Muscle layer of colon (tissue), 2 donors: ENCODE measurements around the gene BRD4.

Experiments
- H3K27ac ChIP-seq: one replicate; pipeline ENCODE4 v1.7.0; 2013; ENCODE audit warnings: low read depth, mild to moderate bottlenecking, low read length, moderate library complexity
- H3K27me3 ChIP-seq, 2 donors: one replicate each; pipeline ENCODE4 v1.7.0; 2013; ENCODE audit warnings: low read length in 2 of 2, mild to moderate bottlenecking in 2 of 2; ENCODE audit not compliant: insufficient read depth in 2 of 2, control insufficient read depth in 1 of 2
- H3K36me3 ChIP-seq: one replicate; pipeline ENCODE4 v1.7.0; 2013; ENCODE audit warnings: mild to moderate bottlenecking, low read length; ENCODE audit not compliant: insufficient read depth
- H3K4me1 ChIP-seq: one replicate; pipeline ENCODE4 v1.7.0; 2013; ENCODE audit warnings: mild to moderate bottlenecking, low read length; ENCODE audit not compliant: insufficient read depth
- H3K4me3 ChIP-seq, 2 donors: one replicate each; pipeline ENCODE4 v1.7.0; 2013; ENCODE audit warnings: low read length in 2 of 2, low read depth in 1 of 2, mild to moderate bottlenecking in 1 of 2, moderate library complexity in 1 of 2
- H3K9ac ChIP-seq: one replicate; pipeline ENCODE4 v1.7.0; 2013; ENCODE audit warnings: low read length
- H3K9me3 ChIP-seq: one replicate; pipeline ENCODE4 v1.7.0; 2013; ENCODE audit warnings: mild to moderate bottlenecking, low read length
- donor health status: abdominal sarcoma.
- donor health status: Adenocarcinoma of cecum.

The BRD4 gene

GRCh38 chr19:15332311-15332996 is at the start of gene BRD4:
BRD4 (minus strand) TSS chr19:15332539; CDS start chr19:15273099, 59,440 bp downstream.
- Histone ChIP-seq H3K27ac (peak within 1 kb of the TSS; percentile 96), H3K36me3 (no peaks in the 10 kb centered on the region), H3K4me1 (peaks cover 29% of the 10 kb centered on the region), H3K9ac (peak within 1 kb of the TSS; percentile 68), H3K27me3 (no peaks in the 10 kb centered on the region), H3K4me3 (peak within 1 kb of the TSS; percentile 86 to 94), H3K9me3 (no peaks in the 10 kb centered on the region)

DNA sequence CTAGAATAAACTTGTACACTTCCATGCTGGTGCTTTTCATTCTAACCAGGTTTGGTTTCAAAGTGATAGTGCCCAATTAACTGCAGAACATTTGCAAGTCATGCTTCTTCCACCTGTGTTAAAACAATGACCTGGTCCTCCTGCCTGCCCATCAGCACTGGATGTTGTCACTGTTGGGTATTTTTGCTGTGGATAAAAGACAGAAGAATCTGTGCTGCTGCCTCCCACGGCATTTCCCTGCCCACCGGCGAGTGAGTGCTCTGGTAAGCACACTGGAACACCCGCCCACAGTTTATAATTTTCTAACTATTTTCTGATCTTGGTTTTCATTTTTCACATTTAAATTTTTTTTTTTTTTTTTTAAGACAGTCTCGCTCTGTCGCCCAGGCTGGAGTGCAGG is 49.5 kb upstream of the BRD4 start:
- Histone ChIP-seq H3K27me3 (no peaks in the 10 kb centered on the region), H3K4me3 (no peak overlapping the region), H3K4me1 (peaks cover 21% of the 10 kb centered on the region), H3K36me3 (peaks cover 8% of the 10 kb centered on the region), H3K9ac (no peak overlapping the region), H3K9me3 (no peaks in the 10 kb centered on the region), H3K27ac (no peak overlapping the region)

DNA sequence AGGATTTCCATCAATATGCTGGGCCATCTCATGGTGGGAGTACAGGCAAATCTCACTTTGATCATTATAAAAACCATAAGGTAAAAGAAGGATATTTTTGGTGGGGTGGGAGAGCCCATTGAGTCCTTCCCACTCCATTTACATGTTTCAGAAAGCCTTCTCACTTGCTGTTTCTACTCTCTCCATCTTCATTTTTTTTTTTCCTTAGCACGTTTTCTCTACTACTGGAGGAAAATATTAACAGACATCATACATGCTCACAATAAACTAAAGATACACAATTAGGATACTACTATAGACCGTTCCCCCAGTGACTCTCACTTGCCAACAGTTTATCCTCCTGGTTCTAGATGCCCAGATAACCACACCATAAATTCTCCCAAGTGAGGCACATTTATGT is 49.1 kb upstream of the BRD4 start:
- Histone ChIP-seq H3K4me3 (no peak overlapping the region), H3K9me3 (no peaks in the 10 kb centered on the region), H3K4me1 (peaks cover 26% of the 10 kb centered on the region), H3K9ac (no peak overlapping the region), H3K27ac (no peak overlapping the region), H3K36me3 (peaks cover 3% of the 10 kb centered on the region), H3K27me3 (no peaks in the 10 kb centered on the region)

- Histone ChIP-seq H3K4me3 (peak overlapping the region; percentile 62 to 85), H3K27ac (peak overlapping the region; percentile 97), H3K4me1 (peaks cover 27% of the 10 kb centered on the region), H3K9me3 (no peaks in the 10 kb centered on the region), H3K27me3 (no peaks in the 10 kb centered on the region), H3K36me3 (no peaks in the 10 kb centered on the region), H3K9ac (no peak overlapping the region)
Measured at GRCh38 chr19:15379999-15380647, 47.8 kb upstream of the BRD4 start.

DNA sequence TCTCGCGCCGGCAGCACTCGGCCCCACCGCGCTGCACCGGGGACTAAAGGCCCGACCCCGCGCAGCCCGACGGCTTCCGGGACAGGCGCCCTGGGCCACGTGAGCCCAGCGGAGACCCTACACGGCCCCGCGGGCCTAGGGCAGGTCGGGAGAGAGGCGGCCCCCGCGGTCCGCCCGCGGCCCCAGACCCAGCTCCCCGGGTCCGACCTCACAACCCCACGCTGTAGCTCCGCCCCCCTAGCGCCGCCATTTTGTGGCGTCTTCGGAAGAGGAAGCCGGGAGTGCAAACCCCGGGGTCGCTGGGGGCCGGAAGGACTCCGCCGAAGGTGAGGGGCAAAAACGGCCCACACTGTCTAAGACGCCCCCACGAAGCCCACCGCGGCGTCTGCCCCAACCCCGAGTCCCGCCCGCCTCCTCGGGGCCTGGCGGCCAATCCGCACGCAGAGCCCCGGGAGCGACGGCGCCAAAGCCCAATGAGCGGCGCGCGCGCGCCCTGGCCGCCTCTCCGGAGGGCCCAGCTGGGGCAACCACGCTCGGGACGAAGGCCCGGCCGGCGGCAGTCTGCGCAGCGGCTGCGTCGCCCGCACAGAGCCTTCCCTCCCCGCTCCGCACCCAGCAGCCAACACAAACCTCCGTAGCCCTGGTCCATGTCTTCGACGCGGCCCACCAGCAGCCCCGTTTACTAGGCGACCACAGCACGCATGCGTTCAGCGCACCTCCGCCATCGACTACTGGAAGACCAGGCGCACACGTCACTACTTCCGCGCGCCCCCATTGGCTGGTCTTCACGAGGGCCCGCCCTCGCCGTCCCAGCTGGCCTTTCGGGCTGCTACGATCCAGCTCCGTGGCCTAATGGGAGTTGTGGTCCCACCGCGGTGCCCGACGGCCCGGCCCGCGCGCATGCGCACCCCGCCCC is 47.0 kb upstream of the BRD4 start, which contains the start of gene AKAP8:
AKAP8 (minus strand) TSS at position 705 of the 916 bp plus-strand sequence; CDS start at position 649, 56 bp downstream.
- Histone ChIP-seq H3K9me3 (no peaks in the 10 kb centered on the region), H3K27ac (peak within 1 kb of the TSS; percentile 97), H3K27me3 (no peaks in the 10 kb centered on the region), H3K9ac (peak within 1 kb of the TSS; percentile 82), H3K4me1 (peaks cover 33% of the 10 kb centered on the region), H3K36me3 (no peaks in the 10 kb centered on the region), H3K4me3 (peak within 1 kb of the TSS; percentile 85 to 92)

GRCh38 chr19:15378534-15379082 is 46.3 kb upstream of the BRD4 start:
- Histone ChIP-seq H3K27ac (peak overlapping the region; percentile 97), H3K27me3 (no peaks in the 10 kb centered on the region), H3K36me3 (no peaks in the 10 kb centered on the region), H3K9ac (peak overlapping the region; percentile 82), H3K4me3 (peak overlapping the region; percentile 61 to 92), H3K9me3 (no peaks in the 10 kb centered on the region), H3K4me1 (peaks cover 33% of the 10 kb centered on the region)

DNA sequence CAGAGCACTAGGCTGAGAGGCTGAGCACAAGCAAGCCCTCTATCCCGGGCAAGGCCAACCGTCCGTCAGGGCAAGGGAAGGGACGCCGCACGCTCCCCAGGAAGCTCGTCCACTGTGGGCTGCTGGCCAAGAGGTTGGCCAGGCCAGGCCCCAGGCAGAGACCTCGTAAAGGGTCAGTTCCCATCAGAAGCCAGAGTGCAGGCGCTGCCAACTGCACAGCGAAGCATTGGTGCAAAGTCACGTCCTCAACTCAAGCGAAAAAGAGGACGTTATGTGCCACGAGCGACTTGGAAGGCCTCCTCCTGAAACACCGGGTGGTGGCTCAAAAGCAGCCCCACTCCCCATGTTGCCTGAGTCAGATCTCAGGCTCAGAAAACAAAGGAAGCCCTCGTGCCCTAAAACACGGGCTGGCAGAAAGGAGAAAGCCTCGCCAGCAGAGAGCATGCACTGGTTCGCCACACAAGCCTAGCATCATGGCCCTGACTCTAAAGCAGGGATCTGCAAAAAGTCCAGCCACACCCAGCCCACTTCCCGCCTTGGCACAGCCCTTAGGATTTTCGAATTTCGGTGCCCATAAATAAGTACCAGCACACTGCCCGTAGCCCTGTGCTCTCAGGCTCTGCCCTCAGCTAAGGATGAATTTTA is 42.6 kb upstream of the BRD4 start:
- no peaks in the 10 kb centered on the region for H3K9me3 ChIP-seq
- H3K4me1 ChIP-seq = peaks cover 26% of the 10 kb centered on the region
- no peak overlapping the region for H3K4me3 ChIP-seq
- H3K27ac ChIP-seq = no peak overlapping the region
- peaks cover 33% of the 10 kb centered on the region for H3K36me3 ChIP-seq
- no peaks in the 10 kb centered on the region for H3K27me3 ChIP-seq
- no peak overlapping the region for H3K9ac ChIP-seq

GRCh38 chr19:15374105-15374651 is 41.8 kb upstream of the BRD4 start:
- H3K27ac ChIP-seq = no peak overlapping the region
- H3K9ac ChIP-seq = no peak overlapping the region
- no peaks in the 10 kb centered on the region for H3K9me3 ChIP-seq
- no peak overlapping the region for H3K4me3 ChIP-seq
- H3K27me3 ChIP-seq = no peaks in the 10 kb centered on the region
- H3K4me1 ChIP-seq = peaks cover 26% of the 10 kb centered on the region
- H3K36me3 ChIP-seq = peaks cover 40% of the 10 kb centered on the region

GRCh38 chr19:15373644-15374043 is 41.3 kb upstream of the BRD4 start:
- no peaks in the 10 kb centered on the region for H3K9me3 ChIP-seq
- no peak overlapping the region for H3K4me3 ChIP-seq
- no peak overlapping the region for H3K9ac ChIP-seq
- H3K36me3 ChIP-seq = peaks cover 45% of the 10 kb centered on the region
- peaks cover 26% of the 10 kb centered on the region for H3K4me1 ChIP-seq
- no peak overlapping the region for H3K27ac ChIP-seq
- H3K27me3 ChIP-seq = no peaks in the 10 kb centered on the region

GRCh38 chr19:15372891-15373301 is 40.6 kb upstream of the BRD4 start:
- Histone ChIP-seq H3K4me1 (peaks cover 22% of the 10 kb centered on the region), H3K9ac (no peak overlapping the region), H3K27ac (no peak overlapping the region), H3K27me3 (no peaks in the 10 kb centered on the region), H3K36me3 (peaks cover 53% of the 10 kb centered on the region), H3K4me3 (no peak overlapping the region), H3K9me3 (no peaks in the 10 kb centered on the region)
